ENCODE measurements around the gene BFAR.
"Not testable (repeated sequence)": the region's sequence is repeated elsewhere in the genome, so short reads cannot be mapped to it uniquely, and the experiment has no call there.

Gene BFAR

GRCh38 chr16:14636179-14636950, 3.6 kb downstream of the BFAR start:
- peak; percentile 88 for DNase-seq

GRCh38 chr16:14636951-14637240, 4.1 kb downstream of the BFAR start:
- DNase-seq: not testable (repeated sequence)

GRCh38 chr16:14640538-14640937, 7.8 kb downstream of the BFAR start:
- DNase-seq: no peak

GRCh38 chr16:14641206-14641605, 8.5 kb downstream of the BFAR start:
- DNase-seq: no peak

- no peak for DNase-seq
Observed at GRCh38 chr16:14641926-14642325, 9.2 kb downstream of the BFAR start.

GRCh38 chr16:14649816-14650215, 17.1 kb downstream of the BFAR start:
- no peak for DNase-seq

GRCh38 chr16:14650629-14651028, 17.9 kb downstream of the BFAR start:
- no peak for DNase-seq

- no peak for DNase-seq
Observed at GRCh38 chr16:14652726-14653125, 20.0 kb downstream of the BFAR start.

GRCh38 chr16:14658063-14658462, 25.3 kb downstream of the BFAR start:
- DNase-seq: peak; percentile 97

GRCh38 chr16:14667347-14668266, 34.9 kb downstream of the BFAR start:
- no peak for DNase-seq

GRCh38 chr16:14668556-14669223, 35.9 kb downstream of the BFAR start:
- no peak for DNase-seq

- no peak for DNase-seq
Observed at GRCh38 chr16:14669776-14670175, 37.0 kb downstream of the BFAR start.

- no peak for DNase-seq
Observed at GRCh38 chr16:14672403-14672971, 39.7 kb downstream of the BFAR start.

- DNase-seq: no peak
Observed at GRCh38 chr16:14676633-14677032, 43.9 kb downstream of the BFAR start.

GRCh38 chr16:14677627-14678026, 44.9 kb downstream of the BFAR start:
- no peak for DNase-seq

GRCh38 chr16:14678748-14679497, 46.2 kb downstream of the BFAR start:
- DNase-seq: no peak

GRCh38 chr16:14680396-14680795, 47.6 kb downstream of the BFAR start:
- DNase-seq: not testable (repeated sequence)

- no peak for DNase-seq
Observed at GRCh38 chr16:14681115-14681514, 48.4 kb downstream of the BFAR start.

GRCh38 chr16:14682121-14682520, 49.4 kb downstream of the BFAR start:
- no peak for DNase-seq

- DNase-seq: not testable (repeated sequence)
Observed at GRCh38 chr16:14685870-14686793, 53.4 kb downstream of the BFAR start.

GRCh38 chr16:14694129-14694528, 61.4 kb downstream of the BFAR start, which contains the start of gene PLA2G10:
Gene PLA2G10, minus strand, starts transcription at chr16:14694308. Its CDS starts 79 bp downstream, at chr16:14694229.
- not testable (repeated sequence) for DNase-seq

Measured in NCI-H82 (cell line).